GM19351 (cell line): ENCODE results near the gene PPIF.

Source experiments
- ATAC-seq: cut with Tn5 transposase; IDR thresholded peaks from one replicate; pipeline ENCODE4 v1.9.1; 2021; ENCODE audit warnings: mild to moderate bottlenecking, moderate library complexity; ENCODE audit not compliant: unreplicated experiment

Gene PPIF

DNA sequence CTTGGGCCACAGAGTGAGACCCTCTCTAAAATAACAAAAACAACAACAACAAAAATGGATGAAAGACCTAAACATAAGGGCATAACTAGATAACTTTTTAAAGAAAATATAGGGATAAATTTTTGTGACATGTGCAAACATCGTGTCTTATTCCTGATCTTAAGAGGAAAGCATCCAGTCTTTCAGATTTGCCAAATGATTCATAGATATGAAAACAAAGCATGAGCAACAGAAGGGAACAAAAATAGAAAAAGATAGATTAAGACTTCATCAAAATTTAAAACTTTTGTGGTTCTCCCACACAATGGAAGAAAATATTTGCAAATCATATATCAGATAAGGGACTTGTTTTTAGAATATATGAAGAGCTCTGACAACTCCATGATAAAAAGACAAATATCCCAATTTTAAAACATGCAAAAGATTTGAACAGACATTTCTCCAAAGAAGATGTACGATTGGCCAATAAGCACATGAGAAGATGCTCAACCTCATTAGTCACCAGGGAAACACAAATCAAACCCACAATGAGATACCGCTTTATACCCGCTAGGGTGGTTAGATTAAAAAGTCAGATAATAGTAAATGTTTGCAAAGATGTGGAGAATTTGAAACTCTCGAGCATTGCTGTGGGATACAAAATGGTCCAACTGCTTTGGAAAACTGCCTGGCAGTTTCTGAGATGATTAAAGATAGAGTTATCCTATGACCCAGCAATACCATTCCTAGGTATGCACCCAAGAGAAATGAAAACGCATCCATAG, 20.3 kb downstream of the PPIF start:
- no peak for ATAC-seq

DNA sequence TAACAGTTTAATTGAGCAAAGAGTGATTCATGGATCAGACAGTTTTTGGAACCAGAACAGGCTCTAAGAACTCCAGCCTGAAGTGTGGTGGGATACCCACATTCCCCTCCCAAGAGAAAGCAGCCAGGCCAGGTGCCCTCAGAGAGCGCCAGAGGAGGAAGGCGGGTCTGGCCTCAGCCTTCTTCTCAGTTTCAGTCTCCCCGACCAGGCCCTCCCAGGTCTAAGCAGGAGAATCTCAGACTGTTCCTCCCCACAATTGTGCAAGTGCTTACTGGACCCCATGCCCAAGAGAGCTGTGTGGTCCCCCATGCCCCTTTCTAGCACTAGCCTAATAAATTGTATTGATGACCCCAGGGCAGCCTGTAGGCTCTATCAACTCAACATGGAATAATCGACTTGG, 25.6 kb downstream of the PPIF start:
- ATAC-seq: no peak

DNA sequence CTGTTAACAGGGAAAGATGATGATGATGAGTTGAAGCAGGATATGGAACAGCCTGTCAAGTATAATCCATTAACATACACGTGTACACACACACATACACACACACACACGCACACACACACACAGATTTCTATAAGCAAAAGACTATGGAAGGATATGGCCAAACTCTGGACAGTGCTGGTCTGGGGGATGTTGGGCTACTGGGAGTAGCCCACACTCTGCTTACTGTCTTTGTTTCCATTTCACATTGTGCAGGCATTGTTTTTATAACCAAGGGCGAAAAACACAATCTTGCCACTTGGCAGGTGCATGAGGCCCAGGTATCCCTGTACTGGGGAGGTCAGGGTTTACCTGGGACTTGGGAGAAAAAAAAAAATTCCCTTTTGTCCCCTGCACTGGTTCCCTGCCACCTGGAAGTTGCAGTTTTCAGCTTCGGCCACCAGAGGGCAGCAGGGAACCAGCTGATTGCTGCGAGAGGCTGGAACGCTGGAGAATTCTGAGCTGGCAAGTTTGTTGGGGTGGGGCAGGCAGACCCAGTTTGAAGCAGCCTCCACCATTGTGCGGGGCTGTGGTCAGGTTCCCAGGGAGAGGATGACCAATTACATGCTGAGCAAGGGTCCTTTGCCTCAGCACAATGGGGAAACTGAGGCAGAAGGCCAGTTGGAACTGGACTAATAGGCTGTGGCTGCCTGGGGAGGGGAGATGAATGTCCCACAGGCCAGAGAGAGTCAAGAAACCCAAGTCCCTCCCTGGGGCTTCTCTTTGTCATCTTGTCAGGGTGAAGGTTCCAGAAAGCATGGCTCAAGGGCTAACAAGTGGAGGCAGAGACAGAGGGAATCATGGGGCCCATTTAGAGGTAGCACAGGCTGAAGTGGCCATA, 27.3 kb downstream of the PPIF start:
- ATAC-seq: peak; percentile 60

DNA sequence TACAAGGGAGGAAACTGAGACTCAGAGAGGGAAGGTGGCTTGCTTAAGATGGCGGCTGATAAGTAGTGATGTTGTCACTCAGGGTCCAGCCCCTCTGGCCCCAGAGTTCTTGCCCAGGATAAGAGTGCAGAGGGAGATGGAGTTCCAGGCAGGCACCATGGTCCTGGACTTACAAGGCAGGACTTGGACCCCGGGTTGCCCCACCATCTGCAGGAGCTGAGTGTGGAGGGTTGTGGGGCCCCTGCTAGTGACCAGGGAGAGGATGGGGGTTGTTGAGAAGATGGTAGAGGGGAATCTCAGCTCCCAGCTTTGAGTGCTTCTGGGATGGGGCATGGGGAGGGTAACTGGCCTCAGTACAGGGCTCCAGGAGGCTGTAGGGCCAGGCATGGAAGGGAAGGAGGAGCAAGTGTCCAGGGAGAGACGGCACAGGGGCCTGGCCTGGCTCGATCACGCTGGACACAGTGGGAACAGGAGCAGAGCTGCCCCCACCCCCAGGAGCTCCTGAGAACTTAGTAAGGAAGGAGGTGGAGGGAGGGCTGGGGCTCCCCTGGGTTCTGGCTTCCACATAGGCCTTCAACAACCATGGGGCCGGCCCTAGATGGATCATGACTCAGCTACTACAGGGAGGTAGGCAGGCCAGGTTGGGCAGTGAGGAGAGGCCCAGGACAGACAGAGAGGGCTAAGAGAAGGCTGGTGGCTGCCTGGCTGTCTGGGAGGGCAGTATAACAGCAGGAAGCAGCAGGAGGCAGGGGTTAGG, 28.2 kb downstream of the PPIF start:
- no peak for ATAC-seq

DNA sequence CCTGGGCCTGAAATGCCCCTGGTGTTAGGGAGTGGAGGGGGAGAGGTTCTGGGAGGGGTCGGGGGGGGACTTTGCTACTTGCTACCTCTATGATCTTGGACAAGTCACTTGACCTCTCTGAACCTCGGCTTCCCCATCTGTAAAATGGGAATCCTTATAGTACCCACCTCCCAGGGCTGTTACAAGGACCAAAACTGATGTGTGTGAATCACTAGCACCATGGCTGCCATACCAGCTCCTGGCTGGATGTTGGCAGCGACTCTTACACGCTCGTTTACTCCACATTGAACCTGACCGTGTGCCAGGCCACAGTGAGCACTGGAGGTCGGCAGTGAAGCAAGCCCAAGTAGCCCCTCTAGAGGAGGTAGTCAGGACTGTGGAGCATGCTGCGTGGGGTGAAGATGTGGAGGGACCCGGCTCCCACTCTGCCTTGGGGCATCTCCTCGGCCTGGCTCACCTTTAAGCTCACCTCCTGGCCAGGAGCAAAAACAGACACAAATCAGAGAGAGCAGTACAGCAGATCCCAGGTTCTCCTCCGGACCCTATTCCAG, 28.9 kb downstream of the PPIF start:
- no peak for ATAC-seq

DNA sequence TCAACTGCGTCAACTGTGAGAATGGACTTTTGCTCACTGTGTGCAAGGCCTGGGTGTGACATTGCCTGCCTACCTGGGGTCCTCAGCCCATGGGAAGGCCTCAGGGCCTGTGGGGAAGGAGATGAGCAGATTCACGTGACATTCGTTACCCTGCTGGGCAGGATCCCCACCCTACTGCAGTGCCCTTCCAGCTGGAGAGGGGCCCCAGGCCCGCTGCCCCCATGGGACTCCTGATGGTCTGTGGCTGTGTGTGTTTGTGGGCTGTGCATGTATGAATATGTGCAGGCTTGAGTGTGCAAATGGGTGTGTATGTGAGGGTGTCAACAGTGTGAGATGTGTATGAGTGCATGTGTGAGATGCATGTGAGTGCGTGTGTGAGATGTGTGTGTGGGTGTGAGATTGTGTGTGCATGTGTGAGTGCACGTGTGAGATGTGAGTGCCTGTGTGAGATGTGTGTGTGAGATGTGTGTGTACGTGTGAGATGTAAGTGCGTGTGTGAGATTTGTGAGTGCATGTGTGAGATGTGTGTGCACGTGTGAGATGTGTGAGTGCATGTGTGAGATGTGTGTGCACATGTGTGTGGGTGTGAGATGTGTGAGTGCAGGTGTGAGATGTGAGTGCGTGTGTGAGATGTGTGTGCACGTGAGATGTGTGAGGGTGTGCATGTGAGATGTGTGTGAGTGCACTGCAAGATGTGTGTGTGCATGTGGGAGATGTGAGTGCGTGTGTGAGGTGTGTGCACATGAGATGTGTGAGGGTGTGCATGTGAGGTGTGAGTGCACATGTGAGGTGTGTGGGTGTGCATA, 29.7 kb downstream of the PPIF start:
- no peak for ATAC-seq

DNA sequence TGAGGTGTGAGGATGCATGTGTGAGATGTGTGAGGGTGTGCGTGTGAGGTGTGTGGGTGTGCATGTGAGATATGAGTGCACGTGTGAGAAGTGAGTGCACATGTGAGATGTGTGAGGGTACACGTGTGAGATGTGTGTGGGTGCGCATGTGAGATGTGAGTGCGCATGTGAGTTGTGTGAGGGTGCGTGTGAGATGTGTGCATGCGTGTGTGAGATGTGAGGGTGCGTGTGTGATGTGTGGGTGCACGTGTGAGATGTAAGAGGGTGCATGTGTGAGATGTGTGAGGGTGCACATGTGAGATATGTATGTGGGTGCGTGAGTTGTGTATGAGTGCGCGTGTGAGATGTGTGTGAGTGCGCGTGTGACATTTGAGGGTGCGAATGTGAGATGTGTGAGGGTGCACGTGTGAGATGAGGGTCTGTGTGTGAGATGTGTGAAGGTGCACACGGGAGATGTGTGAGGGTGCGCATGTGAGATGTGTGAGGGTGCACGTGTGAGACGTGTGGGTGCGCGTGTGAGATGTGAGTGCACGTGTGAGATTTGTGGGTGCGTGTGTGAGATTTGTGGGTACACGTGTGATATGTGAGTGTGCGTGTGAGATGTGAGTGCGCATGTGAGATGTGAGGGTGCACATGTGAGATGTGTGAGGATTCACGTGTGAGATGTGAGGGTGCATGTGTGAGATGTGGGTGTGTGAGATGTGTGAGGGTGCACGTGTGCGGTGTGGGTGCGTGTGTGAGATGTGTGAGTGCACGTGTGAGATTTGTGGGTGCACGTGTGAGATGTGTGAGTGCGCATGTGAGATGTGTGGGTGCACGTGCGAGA, 30.5 kb downstream of the PPIF start:
- no peak for ATAC-seq

DNA sequence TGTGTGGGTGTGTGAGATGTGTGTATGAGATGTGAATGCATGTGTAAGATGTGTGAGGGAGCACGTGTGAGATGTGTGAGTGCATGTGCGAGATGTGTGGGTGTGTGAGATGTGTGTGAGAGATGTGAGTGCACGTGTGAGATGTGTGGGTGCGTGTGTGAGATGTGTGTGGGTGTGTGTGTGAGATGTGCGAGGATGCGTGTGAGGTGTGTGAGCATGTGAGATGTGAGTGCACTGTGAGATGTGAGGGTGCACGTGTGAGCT, 31.0 kb downstream of the PPIF start:
- no peak for ATAC-seq

DNA sequence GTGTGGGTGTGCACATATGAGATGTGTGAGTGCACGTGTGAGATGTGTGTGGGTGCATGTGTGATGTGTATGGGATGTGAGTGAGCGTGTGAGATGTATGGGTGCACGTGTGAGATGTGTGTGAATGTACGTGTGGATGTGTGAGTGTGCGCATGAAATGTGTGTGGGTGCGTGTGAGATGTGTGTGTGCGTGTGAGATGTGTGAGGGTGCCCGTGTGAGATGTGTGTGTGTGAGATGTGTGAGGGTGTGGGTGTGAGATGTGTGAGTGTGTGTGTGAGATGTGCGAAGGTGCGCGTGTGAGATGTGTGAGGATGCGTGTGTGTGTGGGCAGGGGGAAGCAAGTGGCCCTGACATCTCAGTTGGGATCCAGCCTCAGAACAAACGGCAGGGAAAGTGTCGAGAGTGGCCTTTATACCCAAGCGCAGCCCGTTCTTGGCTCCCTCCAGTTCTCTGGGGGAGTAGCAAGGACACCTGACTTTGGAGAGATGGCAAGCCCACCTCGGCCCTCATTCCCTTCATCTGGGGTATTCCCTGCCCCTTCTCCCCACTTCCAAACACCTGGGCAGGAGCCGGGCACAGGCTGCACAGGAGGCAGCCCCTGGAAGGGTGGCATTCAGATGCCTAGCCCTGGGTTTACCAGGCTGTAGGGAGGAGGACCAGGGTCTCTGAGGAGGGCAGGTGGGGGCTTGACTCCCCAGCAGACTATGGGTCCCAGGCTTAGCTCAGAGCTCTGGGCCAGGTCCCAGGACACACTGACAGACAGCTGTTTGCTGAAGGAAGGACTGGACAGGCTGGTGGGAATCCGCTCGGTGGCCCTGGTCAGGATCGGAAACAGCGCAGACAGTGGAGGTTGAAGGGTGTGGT, 31.6 kb downstream of the PPIF start:
- no peak for ATAC-seq

DNA sequence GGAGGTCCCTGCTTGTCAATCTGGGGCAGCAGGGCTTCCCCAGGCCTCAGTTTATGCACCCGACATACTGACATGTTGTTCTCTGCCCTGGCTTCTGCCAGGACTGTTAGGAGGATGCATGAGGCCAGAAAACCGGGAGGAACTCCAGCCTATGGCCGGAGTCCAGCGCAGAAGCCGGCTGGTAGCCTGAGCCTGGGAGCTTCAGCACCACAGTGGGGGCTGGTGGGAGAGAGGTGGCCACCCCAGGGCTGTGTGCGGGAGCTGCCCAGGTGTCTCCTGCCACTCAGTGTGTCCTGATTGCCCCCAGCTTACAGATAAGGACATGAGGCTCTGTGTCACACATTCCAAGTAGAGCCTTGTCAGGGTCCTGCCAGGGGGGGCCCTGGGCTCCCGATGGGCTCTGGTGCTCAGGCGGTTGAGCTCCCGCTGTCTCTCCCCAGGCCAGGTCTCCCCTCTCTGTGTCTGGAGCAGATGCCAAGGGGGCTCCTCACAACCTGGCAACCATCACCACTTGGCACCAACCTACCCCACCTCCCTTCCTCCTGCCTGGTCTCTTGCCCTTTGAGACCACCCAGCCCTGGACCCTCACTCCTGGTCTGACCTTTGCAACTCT, 32.3 kb downstream of the PPIF start:
- ATAC-seq: no peak

DNA sequence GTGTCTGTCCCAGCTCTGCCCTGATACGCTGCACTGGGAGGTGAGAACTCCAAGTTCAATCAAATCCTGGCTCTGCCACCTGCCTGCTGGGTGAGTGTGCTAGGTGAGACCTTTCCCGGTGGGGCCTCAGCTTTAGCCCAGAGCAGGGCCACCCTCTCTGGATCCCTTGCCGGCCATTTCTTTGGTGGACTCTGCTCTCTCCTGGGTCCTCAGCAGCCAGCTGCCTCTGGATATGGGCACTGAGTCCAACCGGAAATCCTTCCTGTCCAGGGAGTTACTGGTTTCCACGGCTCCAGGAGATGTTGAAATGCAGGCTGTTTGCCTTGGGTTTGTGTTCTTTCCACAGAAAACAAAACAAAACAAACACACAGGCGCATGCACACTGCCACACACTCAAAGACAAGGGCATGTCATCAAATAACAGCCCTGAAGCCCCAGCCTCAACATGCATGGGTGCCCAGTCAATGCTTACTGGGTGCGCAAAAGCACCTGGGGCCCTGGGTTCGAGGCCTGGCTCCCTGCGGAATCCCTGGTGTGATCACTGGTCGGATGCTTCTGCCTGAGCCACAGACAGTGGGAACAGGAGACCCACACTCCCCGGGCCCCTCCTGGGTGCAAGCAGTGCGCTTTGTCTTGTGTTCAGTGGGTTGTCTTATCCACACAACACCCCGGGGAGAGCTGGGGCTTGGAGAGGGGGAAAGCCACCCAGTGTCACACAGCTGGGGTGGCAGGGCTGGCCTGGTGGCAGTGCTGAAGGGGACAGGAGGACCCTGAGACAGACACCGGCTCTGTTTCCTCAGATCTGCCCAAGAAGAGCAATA, 33.1 kb downstream of the PPIF start:
- ATAC-seq: no peak

DNA sequence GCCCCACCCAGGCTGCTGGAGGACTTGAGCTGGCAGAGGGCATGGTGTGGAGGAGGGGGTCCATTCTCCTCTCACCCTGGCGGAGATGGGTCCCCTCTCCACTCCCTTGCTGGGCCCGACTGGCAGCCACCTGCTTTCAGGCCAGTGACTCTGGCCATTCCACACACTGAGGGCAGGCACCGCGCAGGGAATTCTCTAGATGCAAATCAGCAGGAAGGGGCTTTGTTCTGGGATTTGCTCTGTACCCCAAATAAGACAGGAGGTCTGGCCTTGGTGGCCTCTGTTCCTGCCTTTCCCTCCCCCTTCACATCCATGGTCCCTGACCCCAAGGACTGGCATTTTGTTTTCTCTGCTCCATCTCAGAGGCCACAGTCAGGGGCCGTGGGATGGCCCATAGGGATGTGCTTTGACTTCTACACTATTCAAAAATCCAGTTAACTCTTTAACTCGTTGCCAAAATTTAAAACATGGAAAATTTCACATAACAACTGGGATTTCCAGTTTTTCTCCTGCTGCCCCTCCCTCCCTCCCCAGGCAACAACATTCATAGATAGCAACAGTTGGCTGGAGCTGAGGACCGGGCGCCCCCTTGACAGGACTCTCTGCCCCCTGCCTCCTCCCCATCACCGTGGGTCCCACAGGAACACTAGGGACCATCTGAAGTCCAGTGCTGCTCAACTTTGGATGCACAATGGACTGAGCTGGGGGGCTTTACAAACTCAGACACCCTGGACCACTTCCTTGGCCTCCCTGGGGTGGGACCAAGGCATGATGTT, 33.9 kb downstream of the PPIF start:
- no peak for ATAC-seq

DNA sequence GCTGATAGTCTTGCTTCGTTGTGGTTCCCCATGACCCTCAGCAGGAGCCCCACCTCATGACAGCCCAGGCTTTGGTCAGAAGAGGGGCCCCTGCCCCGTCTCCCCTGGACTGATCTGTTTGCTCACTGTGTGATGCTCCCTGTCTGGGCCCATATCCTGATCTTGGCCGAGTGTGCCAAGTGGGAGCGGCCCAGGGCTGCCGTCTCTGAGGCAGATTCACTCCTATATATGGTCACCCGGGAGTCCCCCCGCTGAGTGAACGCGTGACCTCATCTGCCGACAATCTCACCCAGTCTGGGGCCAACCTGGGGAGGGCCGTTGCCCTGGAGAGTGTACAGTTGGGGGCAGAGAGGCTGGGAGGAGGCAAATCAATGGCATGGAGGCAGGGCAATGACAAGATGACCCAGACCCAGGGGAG, 34.5 kb downstream of the PPIF start:
- no peak for ATAC-seq

DNA sequence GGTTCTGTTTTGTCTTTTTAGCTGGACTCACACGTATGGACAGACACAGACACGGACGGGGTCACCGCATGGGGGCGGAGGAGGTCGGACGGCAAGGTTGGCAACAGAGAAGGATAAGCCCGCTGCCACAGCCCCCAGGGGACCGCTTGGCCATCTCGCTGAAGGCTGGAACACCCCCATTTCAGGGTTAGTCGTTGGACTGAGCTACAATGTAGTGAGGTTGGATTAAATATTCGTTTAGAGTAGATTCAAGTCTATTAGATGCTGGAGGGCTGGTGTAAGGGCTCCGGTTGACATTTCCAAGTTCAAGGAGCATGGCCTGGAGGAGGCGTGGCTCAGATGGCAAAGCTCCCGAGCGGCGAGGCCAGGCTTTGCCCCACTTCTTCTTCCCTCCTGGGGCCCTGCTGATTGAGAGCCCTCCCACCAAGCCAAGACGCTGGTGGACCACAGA, 35.2 kb downstream of the PPIF start:
- ATAC-seq: no peak

DNA sequence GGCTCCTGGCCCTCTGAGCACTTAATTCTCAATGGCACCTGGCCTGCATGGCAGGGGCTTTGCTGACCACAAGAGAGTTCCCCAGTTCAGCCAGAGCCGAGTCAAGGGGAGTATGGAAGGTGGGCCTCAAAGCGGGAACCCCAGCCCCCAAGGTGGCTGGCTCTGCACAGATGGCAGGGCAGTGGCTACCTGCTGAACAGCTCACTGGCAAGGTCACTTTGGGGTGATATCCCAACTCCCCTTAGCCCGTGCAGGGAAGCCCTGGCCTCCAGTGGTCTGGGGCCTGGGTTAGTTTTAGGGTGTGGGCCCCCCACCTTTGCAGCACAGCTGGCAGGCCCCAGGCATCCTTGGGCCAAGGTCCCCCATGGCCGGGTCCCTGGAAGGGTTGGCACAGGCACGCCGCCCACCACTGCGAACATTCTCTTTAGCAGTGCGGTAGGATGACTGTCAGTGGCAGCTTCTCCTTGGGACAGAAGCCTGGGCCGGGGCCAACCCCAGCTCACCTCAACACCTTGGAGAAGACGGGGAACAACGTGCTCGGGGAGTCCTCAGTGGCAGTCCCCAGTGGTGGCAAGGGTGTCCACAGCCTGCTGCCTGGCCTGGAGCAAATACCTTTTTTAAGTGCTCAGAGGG, 36.8 kb downstream of the PPIF start:
- no peak for ATAC-seq

DNA sequence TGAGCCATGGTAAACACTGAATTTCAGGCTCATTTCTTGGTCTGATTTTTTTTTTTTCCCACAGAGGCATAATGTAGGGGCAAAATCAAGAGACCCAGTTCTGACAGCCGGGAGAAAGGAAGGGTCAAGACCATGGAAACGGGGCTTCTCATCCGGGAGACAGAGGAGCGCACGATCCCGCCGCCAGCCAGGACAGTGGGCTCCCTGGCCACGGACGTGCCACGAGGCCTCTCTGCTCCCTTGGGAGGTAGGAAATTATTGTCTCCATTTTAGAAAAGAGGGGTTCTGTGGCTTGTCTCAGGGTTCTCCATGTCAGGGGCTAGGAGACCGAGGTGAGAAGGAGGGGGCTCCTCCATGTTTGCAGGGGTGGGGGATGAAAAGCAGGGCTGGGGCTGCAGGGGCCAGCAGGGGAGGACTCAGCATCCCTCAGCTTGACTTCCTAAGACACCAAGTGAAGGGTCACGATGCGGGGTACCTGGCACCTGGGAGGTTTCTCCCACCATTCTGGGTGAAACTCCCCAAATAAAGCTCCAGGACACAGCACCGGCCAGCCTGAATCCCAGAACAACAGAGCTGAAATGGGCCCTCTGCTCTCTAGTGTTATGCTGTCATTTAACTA, 37.6 kb downstream of the PPIF start:
- ATAC-seq: no peak
